Measurements from ENCODE around the gene KRT5.

The KRT5 gene

GRCh38 chr12:52518574-52519386 is 1.4 kb downstream of the KRT5 start:
- no peak for DNase-seq

GRCh38 chr12:52517888-52518287 is 2.3 kb downstream of the KRT5 start:
- no peak for DNase-seq

DNA sequence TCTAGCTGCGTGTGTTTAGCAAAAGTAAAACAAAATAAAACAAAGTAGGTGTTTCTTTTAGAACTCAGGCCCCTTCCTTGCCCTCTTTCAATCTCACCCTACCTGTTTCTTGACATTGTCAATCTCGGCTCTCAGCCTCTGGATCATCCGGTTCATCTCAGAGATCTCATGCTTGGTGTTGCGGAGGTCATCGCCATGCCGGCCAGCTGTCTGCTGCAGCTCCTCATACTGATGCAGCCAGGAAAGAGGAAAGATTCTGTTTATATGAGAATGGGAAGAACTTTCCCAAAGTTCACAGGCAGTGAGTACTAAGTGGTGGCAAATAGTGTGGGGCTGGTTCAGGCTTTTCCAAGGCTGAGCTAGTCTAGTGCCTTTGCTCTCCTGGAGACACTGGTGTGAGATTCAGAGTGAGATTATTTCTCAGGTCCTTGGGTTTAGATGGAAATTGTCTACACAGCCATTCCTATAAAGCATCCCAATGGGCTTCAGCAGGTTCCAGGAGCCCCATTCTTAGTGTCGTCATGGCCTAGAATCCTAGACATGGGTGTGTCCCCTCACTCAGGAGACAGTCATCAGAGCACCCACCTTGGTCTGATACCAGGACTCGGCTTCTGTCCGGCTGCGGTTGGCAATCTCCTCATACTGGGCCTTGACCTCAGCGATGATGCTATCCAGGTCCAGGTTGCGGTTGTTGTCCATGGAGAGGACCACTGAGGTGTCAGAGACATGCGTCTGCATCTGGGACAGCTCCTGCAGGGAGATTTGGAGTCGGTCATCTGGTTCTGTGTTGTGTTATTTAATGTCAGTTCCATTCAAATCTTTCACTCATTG is 3.0 kb downstream of the KRT5 start:
- no peak for DNase-seq

DNA sequence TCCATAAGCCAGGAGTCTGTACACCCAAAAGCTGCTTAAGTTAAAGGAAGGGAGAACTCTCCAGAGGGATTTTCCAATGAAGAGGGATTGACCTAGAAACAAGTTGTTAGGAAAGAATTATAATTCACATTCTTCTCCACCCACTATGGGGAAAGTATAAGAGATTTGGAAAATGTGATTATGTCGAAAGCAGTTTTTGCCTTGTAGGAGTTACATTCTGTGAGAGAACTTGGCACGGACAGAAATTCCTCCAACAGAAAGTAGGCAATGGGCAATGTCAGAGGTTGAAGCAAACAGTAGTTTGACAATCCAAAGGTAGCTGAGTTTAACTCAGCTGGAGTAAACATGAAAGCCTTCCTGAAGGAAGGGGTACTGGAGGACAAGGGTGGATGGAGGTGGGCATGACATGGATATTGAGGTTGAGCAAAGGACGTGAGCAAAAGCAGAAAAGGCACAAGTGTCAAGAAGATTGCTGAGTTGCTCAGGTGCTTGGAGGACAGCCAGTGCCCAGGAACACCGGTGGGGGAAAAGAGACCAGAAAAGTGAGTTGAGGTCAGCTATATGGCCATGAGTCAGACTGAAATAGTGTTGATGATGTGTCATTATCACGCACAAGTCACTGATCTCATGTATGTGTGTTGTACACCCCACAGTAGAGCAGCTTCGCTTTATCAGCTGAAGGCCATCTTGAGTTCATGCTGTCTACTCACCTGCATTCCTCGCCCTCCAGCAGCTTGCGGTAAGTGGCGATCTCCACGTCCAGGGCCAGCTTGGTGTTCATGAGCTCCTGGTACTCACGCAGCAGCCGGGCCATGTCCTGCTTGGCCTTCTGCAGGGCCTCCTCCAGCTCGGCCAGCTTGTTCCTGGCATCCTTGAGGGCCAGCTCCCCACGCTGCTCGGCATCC is 4.0 kb downstream of the KRT5 start:
- no peak for DNase-seq

DNA sequence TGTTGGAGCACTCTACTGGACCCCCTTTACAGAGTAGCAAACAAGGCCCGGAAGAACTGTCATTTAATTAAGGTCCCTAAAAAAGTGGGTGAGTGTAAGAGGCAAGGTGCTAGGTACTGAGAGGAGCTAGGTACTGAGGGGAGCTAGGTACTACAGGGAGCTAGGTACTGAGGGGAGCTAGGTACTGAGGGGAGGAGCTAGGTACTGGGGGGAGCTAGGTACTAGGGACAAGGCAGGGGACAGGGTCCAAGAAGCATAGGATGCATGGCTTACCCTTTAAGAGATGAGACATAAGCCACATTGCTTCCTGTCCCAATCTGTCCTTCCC is 4.9 kb downstream of the KRT5 start:
- DNase-seq = no peak

- DNase-seq = no peak
Observed at GRCh38 chr12:52514471-52515318, 5.5 kb downstream of the KRT5 start.

GRCh38 chr12:52513736-52514135 is 6.5 kb downstream of the KRT5 start:
- no peak for DNase-seq

DNA sequence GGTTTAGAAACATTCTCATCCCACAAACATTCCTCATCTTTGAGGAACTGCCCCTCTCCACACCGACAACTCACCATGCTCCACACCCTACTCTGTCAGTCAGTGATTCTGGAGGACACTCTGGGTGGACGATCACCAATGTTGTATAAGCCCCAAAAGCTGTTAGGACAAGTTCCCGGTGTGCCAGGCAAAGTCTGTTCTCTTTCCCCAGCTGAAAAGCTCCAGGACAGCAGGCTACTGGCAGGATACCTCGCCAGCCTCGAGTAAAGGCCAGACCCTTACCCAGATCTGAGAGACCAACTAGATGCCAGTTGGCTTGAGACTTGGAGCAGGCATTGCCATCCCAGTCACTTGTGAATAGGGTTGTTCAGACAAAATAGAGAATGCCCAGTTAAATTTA is 12.0 kb downstream of the KRT5 start:
- DNase-seq = no peak

GRCh38 chr12:52506858-52507715 is 13.1 kb downstream of the KRT5 start:
- DNase-seq = peak; percentile 2

- no peak for DNase-seq
Observed at GRCh38 chr12:52502877-52503276, 17.3 kb downstream of the KRT5 start.

DNA sequence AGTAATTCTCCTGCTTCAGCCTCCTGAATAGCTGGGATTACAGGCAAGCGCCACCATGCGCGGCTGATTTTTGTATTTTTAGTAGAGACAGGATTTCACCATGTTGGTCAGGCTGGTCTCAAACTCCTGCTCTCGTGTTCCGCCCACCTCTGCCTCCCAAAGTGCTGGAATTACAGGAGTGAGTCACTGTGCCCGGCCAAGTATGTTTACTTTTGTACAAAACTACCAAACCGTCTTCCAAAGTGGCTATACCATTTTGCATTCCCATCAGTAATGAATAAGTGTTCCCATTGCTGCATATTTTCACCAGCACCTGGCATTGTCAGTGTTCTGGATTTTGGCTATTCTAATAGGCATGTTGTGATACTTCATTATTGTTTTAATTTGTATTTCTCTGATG is 18.7 kb downstream of the KRT5 start:
- DNase-seq = no peak

GRCh38 chr12:52500574-52500973 is 19.6 kb downstream of the KRT5 start:
- peak; percentile 16 for DNase-seq

- no peak for DNase-seq
Observed at GRCh38 chr12:52499806-52500560, 20.2 kb downstream of the KRT5 start.

GRCh38 chr12:52498946-52499345 is 21.2 kb downstream of the KRT5 start:
- no peak for DNase-seq

DNA sequence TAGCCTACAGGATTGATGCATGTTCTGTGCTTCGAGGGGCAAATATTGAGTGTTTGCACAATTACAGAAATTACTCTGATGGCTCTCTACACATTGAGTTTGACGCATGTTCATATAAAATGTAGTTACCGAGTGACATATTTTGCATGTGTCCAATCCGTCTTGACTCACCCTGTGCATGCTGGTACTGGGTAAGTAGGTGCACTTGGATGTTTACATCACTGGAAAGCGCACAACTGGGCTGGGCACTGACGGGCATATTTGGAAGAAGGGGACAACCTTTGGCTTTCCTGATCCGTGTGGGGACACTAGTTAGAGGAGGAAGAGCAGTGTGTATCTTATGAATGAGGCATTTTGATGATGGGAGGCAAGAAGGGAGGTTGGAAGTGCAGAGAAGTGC is 22.2 kb downstream of the KRT5 start:
- DNase-seq = no peak

- DNase-seq = no peak
Observed at GRCh38 chr12:52496590-52497071, 23.6 kb downstream of the KRT5 start.

DNA sequence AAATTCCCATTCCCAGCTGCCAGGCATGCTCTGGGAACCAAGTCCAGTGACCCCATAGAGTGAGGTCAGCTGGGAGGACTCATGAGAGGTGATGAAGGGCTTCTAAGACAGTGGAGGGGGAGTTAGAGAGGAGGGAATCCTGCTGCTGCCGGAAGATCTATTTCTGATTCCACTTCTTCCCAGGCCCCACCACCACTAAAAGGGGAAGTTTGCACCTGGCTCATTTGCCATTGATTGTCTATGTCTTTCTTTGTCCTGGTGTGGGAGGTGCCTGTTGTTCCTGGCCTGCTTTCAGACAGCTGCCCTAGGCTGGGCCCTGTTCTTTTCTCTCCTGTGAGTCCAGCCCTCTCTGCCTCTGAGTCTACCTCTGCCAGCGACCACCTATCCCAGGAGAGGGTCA is 24.1 kb downstream of the KRT5 start:
- peak; percentile 22 for DNase-seq

DNA sequence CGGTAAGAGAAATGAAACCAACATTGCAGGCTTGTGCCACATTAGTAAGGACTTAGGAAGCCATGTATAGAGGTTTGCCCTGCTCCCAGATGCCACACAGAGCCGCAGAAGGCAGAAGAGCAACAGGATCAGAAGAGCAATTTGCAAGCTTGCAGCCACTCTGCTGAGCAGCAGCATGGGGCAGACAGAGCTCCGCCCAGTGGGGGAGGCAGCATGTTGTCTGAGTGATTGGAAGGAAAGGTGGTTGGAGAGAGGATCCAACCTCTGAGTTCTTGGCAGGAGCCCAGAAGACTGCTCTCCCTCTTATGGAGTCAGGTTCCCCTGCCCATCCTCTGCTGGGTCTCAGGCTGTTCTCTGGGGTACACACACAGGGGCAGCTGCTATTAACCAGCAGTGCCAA is 24.8 kb downstream of the KRT5 start:
- peak; percentile 14 for DNase-seq

DNA sequence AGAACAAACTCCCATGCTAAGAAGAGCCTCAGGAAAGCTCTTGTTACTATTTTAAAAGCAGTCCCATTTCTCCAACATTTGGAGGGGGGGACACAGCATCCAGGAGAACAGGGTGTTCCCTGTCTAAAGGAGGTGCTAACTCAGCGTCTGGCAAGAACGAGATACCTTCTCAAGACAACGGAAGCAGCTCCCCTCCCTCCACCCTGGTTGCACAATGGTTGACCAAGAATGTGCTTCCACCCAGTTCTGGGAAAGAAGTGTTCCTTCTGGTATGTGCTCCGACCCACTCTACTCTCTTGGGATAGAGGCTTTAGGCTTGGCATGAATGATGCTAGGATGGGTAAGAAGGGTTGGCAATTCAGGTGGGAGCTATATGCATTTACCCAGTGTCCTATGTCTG is 25.7 kb downstream of the KRT5 start:
- no peak for DNase-seq

GRCh38 chr12:52494100-52494499 is 26.1 kb downstream of the KRT5 start:
- DNase-seq = no peak

Measured in NCI-H748 treated with DMSO at 0.1 percent for 48 hours (cell line).